HG03280 (cell line): ENCODE measurements around the gene NHLRC2.
"Not testable (repeated sequence)": the region's sequence is repeated elsewhere in the genome, so short reads cannot be mapped to it uniquely, and the experiment has no call there.

ENCODE experiments used
- ATAC-seq: cut with Tn5 transposase; IDR thresholded peaks from one replicate; pipeline ENCODE4 v1.9.1; 2021; ENCODE audit warnings: mild to moderate bottlenecking, moderate library complexity; ENCODE audit not compliant: unreplicated experiment

Gene NHLRC2

GRCh38 chr10:113933894-113934532 is 79.6 kb downstream of the NHLRC2 start:
- ATAC-seq, result no peak

GRCh38 chr10:113937258-113937657 is 82.8 kb downstream of the NHLRC2 start:
- no peak for ATAC-seq

GRCh38 chr10:113937756-113938155 is 83.3 kb downstream of the NHLRC2 start:
- no peak for ATAC-seq

GRCh38 chr10:113939212-113939860 is 84.9 kb downstream of the NHLRC2 start:
- ATAC-seq, result no peak

- ATAC-seq, result no peak
Observed at GRCh38 chr10:113941140-113941539, 86.7 kb downstream of the NHLRC2 start.

GRCh38 chr10:113943196-113943595 is 88.7 kb downstream of the NHLRC2 start:
- ATAC-seq, result not testable (repeated sequence)

GRCh38 chr10:113945075-113945686 is 90.7 kb downstream of the NHLRC2 start:
- no peak for ATAC-seq

GRCh38 chr10:113945687-113946085 is 91.2 kb downstream of the NHLRC2 start:
- no peak for ATAC-seq

- no peak for ATAC-seq
Observed at GRCh38 chr10:113947184-113948041, 93.0 kb downstream of the NHLRC2 start.

GRCh38 chr10:113948048-113948447 is 93.6 kb downstream of the NHLRC2 start:
- no peak for ATAC-seq

GRCh38 chr10:113950268-113950667 is 95.8 kb downstream of the NHLRC2 start:
- ATAC-seq, result no peak

GRCh38 chr10:113953505-113954272 is 99.2 kb downstream of the NHLRC2 start:
- no peak for ATAC-seq

- ATAC-seq, result no peak
Observed at GRCh38 chr10:113954409-113954808, 99.9 kb downstream of the NHLRC2 start.

GRCh38 chr10:113957013-113957412 is 102.6 kb downstream of the NHLRC2 start:
- no peak for ATAC-seq

- ATAC-seq, result no peak
Observed at GRCh38 chr10:113958631-113959382, 104.3 kb downstream of the NHLRC2 start.

- peak; percentile 48 for ATAC-seq
Observed at GRCh38 chr10:113959383-113959760, 104.9 kb downstream of the NHLRC2 start.

GRCh38 chr10:113960617-113961181 is 106.2 kb downstream of the NHLRC2 start:
- ATAC-seq, result no peak

- peak; percentile 51 for ATAC-seq
Observed at GRCh38 chr10:113961182-113962031, 106.9 kb downstream of the NHLRC2 start.

GRCh38 chr10:113965077-113965476 is 110.6 kb downstream of the NHLRC2 start:
- ATAC-seq, result no peak
